OCI-LY7 (cell line): ENCODE results near the gene OR6C1.

Source experiments
- CTCF ChIP-seq: fragments of 200-600 bp; sonication (generic); conservative IDR thresholded peaks from 2 replicates; pipeline ENCODE4 v1.5.1; 2014; ENCODE audit warnings: mild to moderate bottlenecking, antibody characterized with exemption, low read length, moderate library complexity, mixed read lengths
- EZH2phosphoT487 ChIP-seq: fragments of 200-600 bp; sonication (generic); IDR thresholded peaks from 2 replicates; pipeline ENCODE4 v1.6.1; 2018; ENCODE audit warnings: low read depth, borderline replicate concordance, mild to moderate bottlenecking, mixed run types, antibody characterized with exemption, low read length, moderate library complexity, mixed read lengths

GRCh38 chr12:55314043-55314442, at the start of gene OR6C1:
- TF ChIP-seq CTCF (no peak), EZH2phosphoT487 (no peak)
